Endometrium (tissue), 2 donors: ENCODE data around the gene VPS26A.
"Not testable (repeated sequence)": the region's sequence is repeated elsewhere in the genome, so short reads cannot be mapped to it uniquely, and the experiment has no call there.

Source experiments
- FAIRE-seq: peaks from 2 replicates; lab custom pipeline; 2012; peaks lifted over from hg19 to GRCh38; lab: Jason Lieb, UNC
- donor health status: control.
- donor health status: control.

The VPS26A gene

GRCh38 chr10:69103784-69104183, 20.2 kb upstream of the VPS26A start:
- FAIRE-seq = no peak

- FAIRE-seq = no peak
These were observed 18.8 kb upstream of the VPS26A start for GRCh38 chr10:69104994-69105790.

DNA sequence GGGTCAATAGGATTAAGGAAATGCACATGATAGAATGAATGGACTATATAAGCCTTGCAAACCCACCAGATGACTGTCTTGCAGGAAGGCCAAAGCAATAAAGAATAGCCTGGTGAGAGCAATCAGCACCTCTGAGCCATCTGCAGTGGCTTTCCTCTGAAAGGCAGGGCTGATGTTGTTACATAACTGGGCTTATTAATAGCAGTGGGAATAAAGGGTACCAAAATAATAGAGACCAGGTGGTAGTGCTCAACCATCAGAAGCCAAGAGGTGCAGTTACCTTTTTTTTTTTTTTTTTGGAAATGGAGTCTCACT, 16.8 kb upstream of the VPS26A start:
- FAIRE-seq = no peak

GRCh38 chr10:69107699-69108098, 16.3 kb upstream of the VPS26A start:
- FAIRE-seq = no peak

DNA sequence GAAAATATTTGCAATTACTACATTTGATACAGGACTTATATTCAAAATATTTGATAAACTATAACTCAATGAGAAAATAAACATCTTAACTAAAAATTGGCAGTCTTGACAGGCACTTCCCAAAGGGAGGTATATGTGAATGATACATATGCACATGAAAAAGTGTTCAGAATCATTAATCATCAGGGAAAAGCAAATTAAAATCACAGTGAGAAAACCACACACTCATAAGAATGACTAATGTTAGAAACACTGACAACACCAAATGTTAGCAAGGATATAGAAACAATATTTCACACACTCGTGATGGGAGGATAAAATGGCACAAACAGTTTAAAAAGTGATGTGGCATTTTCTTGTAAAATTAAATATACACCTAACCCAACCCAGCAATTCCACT, 4.1 kb upstream of the VPS26A start:
- no peak for FAIRE-seq

- no peak for FAIRE-seq
These were observed 652 bp upstream of the VPS26A start for GRCh38 chr10:69123306-69123746.

DNA sequence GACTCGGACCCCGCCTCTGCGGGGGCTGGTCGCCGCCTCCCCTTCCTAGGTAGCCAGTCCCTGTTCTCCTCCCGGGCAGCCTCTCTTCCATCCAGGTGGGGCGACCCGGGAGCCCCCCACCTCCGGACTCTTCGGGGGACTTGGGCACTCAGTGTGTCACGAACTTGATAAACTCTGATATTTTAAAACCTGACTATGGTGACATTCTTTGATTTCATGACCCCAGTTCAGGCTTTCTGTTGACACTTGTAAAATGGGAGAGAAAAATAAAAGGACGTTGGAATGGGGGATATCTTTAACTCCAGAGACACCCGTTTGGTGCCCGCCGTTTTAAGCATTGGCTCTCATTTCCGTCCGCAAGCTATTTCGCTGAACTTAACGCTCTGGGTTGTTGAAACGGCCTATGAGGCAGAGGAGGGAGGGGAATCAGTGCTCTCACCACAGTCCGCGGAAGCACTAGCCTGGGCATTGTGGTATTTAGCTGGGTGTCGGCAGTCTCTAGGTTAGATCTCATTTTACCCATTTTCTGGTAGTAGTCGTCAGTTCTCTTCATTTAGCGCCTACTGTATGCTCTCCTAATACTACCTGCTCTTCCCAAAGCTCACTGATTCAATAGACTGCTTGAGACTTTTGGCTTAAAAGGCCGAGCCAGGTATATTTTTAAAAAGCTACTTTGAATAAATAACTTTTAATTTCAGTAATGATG, 738 bp downstream of the VPS26A start:
- FAIRE-seq = no peak

GRCh38 chr10:69125554-69125953, 1.6 kb downstream of the VPS26A start:
- no peak for FAIRE-seq

DNA sequence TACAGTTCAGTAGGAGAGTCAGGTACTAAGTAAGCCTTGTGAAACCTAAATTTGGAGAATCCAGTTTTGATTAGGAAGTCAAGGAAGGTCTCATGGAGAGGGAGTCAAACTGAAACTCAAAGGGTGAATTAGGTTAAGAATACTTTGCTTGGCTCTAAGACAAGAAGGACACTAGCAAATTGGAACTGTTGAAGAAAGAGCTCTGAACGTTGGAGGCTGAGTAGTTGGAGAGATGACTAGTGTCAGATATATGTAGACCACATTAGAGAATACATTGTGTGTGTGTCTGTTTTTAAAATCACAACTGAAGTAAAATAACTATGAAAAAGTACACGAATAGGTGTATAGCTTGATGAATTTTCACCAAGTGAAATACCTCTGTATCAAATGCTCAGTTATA, 6.3 kb downstream of the VPS26A start:
- no peak for FAIRE-seq

- FAIRE-seq = no peak
These were observed 16.0 kb downstream of the VPS26A start for GRCh38 chr10:69139961-69140360.

DNA sequence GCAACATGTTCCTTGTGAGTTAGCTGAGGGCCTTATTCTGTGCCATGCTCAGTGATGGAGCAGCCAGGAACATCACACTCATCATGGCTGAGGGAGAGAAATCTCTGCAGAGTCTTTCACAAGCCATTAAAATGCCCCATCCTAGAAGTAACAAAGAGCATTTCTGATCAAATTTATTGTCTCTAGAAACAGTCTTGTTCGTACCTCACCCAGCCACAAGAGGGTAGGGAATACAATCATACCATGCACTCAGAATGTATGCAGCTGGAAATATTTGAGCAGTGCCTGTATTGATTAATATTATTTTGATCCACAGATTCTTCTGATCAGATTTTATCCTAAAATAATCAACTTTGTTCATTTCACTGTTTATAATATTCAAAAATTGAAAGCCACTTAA, 17.3 kb downstream of the VPS26A start:
- FAIRE-seq = no peak

DNA sequence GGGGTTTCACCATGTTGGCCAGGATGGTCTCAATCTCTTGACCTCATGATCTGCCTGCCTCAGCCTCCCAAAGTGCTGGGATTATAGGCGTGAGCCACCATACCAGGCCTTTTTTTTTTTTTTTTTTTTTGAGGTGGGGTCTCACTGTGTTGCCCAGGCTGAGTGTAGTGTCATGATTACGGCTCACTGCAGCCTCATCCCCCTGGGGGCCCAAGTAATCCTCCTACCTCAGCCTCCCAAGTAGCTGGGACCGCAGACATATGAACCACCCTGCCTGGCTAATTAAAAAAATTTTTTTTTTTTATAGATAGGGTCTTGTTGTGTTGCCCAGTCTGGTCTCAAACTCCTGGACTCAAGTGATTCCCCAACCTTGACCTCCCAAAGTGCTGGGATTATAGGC, 18.1 kb downstream of the VPS26A start:
- FAIRE-seq = not testable (repeated sequence)

DNA sequence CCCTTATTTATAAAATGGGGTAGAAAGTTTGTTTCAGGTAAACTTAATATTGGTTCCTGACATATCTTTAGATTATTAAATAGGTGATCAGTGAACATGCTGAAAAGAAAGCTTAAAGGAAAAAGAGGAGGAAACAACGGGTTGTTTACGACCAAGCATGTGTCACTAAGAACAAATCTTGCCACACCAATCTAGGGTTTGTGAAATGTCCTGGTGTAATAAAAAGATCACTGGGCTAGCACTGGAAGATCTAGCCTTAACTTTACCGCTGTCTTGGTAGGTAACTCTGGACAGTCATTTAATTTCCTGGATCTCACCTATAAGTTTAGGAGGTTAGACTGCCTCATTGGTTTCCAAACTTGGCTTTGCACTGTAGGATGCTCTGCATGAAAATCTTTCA, 19.0 kb downstream of the VPS26A start:
- FAIRE-seq = no peak

- FAIRE-seq = no peak
These were observed 21.4 kb downstream of the VPS26A start for GRCh38 chr10:69145329-69145728.

DNA sequence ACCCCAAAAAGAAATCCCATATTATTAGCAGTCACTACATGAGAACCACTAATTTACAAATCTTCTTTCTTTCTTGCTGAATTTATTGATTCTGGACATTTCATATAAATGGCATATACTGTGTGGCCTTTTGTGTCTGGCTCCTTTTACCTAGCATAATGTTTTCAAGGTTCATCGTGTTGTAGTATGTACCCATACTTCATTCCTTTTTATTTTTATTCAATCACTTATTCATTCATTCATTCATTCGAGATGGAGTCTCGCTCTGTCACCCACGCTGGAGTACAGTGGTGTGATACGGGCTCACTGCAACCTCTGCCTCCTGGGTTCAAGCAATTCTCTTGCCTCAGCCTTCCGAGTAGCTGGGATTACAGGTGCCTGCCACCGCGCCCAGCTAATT, 21.9 kb downstream of the VPS26A start:
- FAIRE-seq = no peak

- FAIRE-seq = no peak
These were observed 22.8 kb downstream of the VPS26A start for GRCh38 chr10:69146759-69147158.

- no peak for FAIRE-seq
These were observed 28.0 kb downstream of the VPS26A start for GRCh38 chr10:69151984-69152383.

GRCh38 chr10:69153227-69153626, 29.2 kb downstream of the VPS26A start:
- FAIRE-seq = no peak

GRCh38 chr10:69160809-69161241, 36.8 kb downstream of the VPS26A start:
- no peak for FAIRE-seq

GRCh38 chr10:69168493-69168892, 44.5 kb downstream of the VPS26A start:
- FAIRE-seq = no peak

- FAIRE-seq = no peak
These were observed 48.4 kb downstream of the VPS26A start for GRCh38 chr10:69172241-69172982.

DNA sequence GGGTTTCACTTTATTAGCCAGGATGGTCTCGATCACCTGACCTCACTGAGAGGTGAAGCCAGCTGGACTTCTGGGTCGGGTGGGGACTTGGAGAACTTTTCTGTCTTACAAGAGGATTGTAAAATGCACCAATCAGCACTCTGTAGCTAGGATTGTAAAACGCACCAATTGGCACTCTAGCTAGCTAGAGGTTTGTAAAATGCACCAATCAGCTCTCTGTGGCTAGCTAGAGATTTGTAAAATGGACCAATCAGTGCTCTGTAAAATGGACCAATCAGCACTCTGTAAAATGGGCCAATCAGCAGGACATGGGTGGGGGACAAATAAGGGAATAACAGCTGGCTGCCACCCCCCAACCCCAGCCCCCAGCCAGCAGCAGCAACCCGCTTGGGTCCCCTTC, 51.3 kb downstream of the VPS26A start:
- FAIRE-seq = not testable (repeated sequence)

- no peak for FAIRE-seq
These were observed 52.8 kb downstream of the VPS26A start for GRCh38 chr10:69176823-69177222.
